Measurements from ENCODE around the gene TRAPPC5. TPM values are rescaled to one million over a fixed set of nuclear protein-coding genes. Genes with fewer than 3 reads are reported as not detected.

Gene TRAPPC5
- total and polyA plus RNA-seq, 3 donors from 2014 or later, result 194 to 226 (median 214) TPM

DNA sequence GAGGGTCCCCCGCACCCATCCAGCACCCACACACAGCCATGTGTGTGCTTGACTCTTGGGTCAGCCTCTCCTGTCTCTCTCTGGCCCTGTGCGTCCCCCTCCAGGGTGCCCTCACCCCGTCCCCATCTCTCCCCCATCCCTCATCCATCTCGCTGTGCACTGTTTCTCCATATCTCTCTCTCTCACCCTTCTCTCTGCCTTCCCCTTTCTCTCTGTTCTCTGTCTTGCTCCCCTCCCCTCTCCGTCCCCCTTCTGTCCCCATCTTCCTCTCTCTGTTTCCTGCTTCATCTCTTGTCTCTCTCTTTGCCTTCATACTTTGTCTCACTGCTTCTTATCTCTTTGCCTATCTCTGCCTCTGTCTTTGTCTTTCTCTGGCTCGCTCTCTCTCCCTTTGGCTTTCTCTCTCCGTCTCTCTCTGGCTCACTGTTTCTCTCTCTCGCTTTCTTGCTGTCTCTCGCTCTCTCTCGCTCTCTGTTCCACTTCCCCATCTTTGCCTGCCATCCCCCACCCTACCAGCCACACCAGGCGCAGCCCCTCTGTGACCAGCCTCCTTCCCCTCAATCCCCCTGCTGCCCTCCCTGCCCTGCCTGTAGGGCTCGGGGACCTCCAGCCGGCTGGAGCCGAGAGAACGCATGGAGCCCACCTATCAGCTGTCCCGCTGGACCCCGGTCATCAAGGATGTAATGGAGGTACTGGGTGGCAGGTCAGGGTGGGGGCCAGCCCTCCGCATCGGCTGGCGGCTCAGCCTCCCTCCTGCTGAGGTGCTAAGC, 34.8 kb upstream of the TRAPPC5 start:
- TF ChIP-seq, protein P1, sequence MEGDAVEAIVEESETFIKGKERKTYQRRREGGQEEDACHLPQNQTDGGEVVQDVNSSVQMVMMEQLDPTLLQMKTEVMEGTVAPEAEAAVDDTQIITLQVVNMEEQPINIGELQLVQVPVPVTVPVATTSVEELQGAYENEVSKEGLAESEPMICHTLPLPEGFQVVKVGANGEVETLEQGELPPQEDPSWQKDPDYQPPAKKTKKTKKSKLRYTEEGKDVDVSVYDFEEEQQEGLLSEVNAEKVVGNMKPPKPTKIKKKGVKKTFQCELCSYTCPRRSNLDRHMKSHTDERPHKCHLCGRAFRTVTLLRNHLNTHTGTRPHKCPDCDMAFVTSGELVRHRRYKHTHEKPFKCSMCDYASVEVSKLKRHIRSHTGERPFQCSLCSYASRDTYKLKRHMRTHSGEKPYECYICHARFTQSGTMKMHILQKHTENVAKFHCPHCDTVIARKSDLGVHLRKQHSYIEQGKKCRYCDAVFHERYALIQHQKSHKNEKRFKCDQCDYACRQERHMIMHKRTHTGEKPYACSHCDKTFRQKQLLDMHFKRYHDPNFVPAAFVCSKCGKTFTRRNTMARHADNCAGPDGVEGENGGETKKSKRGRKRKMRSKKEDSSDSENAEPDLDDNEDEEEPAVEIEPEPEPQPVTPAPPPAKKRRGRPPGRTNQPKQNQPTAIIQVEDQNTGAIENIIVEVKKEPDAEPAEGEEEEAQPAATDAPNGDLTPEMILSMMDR (IDR thresholded peaks at IDR 0.05), result no peak
- TF ChIP-seq POLR2A (IDR thresholded peaks at IDR 0.05), result no peak
- Histone ChIP-seq H3K36me3 (ENCODE audit: low read depth, missing control alignments) (no peaks in the 10 kb centered on the region), H3K9me3 (no peaks in the 10 kb centered on the region), H3K4me3 (no peak overlapping the region), H3K4me1 (no peaks in the 10 kb centered on the region), H3K27ac (no peak overlapping the region), H3K27me3 (no peaks in the 10 kb centered on the region)
- DNase-seq, result no peak
- WGBS, 2 donors, result 71% methylated on average over 17 to 20 of the region's 20 CpGs
- intact Hi-C loops (cut with DNase I; ENCODE audit: low total_unique reads), result no loop called here

DNA sequence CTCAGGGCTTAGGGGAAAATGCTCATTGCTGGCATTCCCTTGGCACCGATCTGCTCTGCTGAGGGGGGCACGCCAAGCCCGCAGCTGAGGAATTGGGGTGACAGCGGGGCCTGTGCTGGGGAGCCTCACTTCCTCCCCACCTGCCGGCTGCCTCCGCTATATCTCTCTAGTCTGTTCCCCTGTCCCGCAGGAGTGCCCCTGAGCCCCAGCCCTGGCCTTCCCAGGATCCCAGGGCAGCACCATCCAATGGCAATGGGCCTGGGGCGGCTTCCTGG, 34.3 kb upstream of the TRAPPC5 start:
- H3K4me1 ChIP-seq, result no peaks in the 10 kb centered on the region
- no peaks in the 10 kb centered on the region for H3K9me3 ChIP-seq
- no peak for DNase-seq
- 74 to 94% methylated on average over 4 to 8 of the region's 8 CpGs for whole genome bisulfite sequencing, 2 donors
- no peaks in the 10 kb centered on the region for H3K27me3 ChIP-seq
- no peak overlapping the region for H3K27ac ChIP-seq
- intact Hi-C loops (cut with DNase I; ENCODE audit: low total_unique reads), result no loop called here
- no peaks in the 10 kb centered on the region for H3K36me3 ChIP-seq (ENCODE audit: low read depth, missing control alignments)
- no peak overlapping the region for H3K4me3 ChIP-seq
- no peak for TF ChIP-seq POLR2A (IDR thresholded peaks at IDR 0.05)
- TF ChIP-seq, protein P1 (IDR thresholded peaks at IDR 0.05), result no peak

DNA sequence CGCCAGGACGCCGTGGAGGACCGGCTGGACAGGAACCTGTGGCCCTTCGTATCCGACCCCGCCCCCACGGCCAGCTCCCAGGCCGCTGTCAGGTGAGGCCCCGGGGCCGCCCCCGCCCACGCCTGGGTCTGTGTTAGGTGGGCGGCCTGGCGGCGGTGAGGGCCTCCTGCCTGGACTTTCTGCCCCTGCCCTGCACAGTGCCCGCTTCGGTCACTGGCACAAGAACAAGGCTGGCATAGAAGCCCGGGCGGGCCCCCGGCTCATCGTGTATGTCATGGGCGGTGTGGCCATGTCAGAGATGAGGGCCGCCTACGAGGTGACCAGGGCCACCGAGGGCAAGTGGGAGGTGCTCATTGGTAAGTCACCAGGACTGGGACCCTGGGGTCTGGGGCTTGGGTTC, 33.5 kb upstream of the TRAPPC5 start:
- DNase-seq, result no peak
- Histone ChIP-seq H3K27me3 (no peaks in the 10 kb centered on the region), H3K4me3 (no peak overlapping the region), H3K4me1 (no peaks in the 10 kb centered on the region), H3K9me3 (no peaks in the 10 kb centered on the region), H3K27ac (no peak overlapping the region), H3K36me3 (ENCODE audit: low read depth, missing control alignments) (no peaks in the 10 kb centered on the region)
- WGBS, 2 donors, result 89 to 92% methylated on average over 10 to 25 of the region's 26 CpGs
- TF ChIP-seq, protein P1 (IDR thresholded peaks at IDR 0.05), result no peak
- TF ChIP-seq POLR2A (IDR thresholded peaks at IDR 0.05), result no peak
- intact Hi-C loops (cut with DNase I; ENCODE audit: low total_unique reads), result no loop called here

- intact Hi-C loops (cut with DNase I; ENCODE audit: low total_unique reads), result no loop called here
- TF ChIP-seq POLR2A (IDR thresholded peaks at IDR 0.05), result no peak
- TF ChIP-seq, protein P1 (IDR thresholded peaks at IDR 0.05), result no peak
- H3K27ac ChIP-seq, result no peak overlapping the region
- no peaks in the 10 kb centered on the region for H3K9me3 ChIP-seq
- no peak overlapping the region for H3K4me3 ChIP-seq
- WGBS, 2 donors, result 81 to 82% methylated on average over 15 of the region's 15 CpGs
- DNase-seq, result no peak
- H3K36me3 ChIP-seq (ENCODE audit: low read depth, missing control alignments), result no peaks in the 10 kb centered on the region
- no peaks in the 10 kb centered on the region for H3K4me1 ChIP-seq
- H3K27me3 ChIP-seq, result no peaks in the 10 kb centered on the region
Observed at GRCh38 chr19:7648265-7649014, 32.2 kb upstream of the TRAPPC5 start.
